ENCODE measurements around the gene CBFA2T3.

The CBFA2T3 gene

DNA sequence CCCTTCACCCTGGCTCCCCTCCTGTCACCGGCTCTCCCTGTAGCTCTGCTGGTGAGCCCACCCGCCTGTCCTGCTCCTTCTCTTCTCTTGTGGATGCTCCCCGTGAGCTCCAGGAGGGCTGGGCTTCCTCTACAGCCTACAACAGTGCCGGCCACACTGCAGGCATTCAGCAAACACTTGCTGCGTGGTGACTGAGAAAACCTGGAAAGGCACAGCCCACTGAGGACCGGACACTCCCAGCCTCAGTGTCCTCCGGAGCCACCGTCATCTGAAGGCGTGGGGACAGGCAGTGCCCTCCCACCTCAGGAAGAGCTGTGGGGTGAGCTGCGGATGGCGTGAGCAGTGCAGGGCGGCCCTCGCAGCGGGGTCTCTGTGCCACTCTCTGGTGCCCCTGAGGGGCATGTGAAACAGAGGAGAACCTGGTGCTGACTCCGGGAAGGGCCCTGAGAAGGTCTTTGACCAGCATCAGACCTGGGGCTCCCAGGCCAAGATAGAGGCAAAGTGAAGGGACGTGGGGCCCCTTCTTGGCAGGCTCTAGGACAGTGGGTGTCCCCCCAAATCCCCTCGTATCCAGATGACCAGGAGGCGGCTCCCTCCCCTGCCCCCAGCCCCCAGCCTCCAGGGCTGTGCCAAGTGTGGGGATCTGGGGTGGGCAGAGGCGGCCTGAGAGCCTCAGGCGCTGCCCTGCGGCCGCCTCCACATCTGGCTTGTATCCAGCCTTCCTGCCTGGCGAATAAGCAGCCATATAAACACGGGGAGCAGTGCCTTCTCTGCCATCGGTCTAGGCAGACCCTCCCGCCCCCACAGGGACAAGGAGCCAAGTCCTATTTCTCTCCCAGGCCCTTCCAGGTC, 66.5 kb downstream of the CBFA2T3 start:
- DNase-seq (ENCODE audit: extremely low read depth, low read depth) = no peak
- H3K4me3 ChIP-seq (replicated peaks; ENCODE audit: low read depth, low read length) = no peak overlapping the region
- TF ChIP-seq, protein P1, sequence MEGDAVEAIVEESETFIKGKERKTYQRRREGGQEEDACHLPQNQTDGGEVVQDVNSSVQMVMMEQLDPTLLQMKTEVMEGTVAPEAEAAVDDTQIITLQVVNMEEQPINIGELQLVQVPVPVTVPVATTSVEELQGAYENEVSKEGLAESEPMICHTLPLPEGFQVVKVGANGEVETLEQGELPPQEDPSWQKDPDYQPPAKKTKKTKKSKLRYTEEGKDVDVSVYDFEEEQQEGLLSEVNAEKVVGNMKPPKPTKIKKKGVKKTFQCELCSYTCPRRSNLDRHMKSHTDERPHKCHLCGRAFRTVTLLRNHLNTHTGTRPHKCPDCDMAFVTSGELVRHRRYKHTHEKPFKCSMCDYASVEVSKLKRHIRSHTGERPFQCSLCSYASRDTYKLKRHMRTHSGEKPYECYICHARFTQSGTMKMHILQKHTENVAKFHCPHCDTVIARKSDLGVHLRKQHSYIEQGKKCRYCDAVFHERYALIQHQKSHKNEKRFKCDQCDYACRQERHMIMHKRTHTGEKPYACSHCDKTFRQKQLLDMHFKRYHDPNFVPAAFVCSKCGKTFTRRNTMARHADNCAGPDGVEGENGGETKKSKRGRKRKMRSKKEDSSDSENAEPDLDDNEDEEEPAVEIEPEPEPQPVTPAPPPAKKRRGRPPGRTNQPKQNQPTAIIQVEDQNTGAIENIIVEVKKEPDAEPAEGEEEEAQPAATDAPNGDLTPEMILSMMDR (IDR thresholded peaks at IDR 0.05; ENCODE audit: low read depth, low read length, missing control alignments) = no peak

DNA sequence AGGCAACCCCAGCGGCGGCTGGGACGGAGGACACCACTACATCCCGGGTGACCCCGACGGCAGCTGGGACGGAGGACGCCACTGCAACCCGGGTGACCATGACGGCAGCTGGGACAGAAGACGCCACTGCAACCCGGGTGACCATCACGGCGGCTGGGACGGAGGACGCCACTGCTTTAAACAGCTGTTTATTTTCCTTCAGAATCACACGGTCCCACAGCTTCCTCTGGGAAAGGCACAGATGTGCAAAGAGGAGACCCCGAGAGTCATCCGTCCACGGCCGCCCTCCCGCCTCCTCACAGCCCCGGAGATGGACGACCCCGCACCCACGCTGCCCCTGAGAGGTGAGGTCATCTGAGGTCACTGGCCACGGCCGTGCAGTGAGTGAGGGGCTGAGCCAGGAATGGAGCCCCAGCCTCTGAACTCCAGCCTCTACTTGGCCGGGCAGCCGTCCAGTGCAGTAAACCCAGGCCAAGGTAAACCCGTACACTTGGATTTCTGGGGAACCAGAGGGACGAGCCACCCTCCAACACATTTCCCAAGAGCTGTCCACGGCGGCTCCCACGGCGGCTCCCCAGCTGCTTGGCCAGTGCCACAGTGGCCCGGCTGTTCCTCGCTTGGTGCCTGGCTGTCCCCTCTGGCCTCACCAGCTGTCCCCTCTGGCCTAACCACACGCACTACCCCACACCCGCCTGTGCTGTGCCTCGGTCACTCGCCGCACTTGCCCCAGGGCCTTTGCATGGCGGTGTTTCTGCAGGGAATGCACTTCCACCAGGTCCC, 67.4 kb downstream of the CBFA2T3 start:
- no peak for DNase-seq (ENCODE audit: extremely low read depth, low read depth)
- TF ChIP-seq, protein P1 (IDR thresholded peaks at IDR 0.05; ENCODE audit: low read depth, low read length, missing control alignments) = no peak
- H3K4me3 ChIP-seq (replicated peaks; ENCODE audit: low read depth, low read length) = no peak overlapping the region

DNA sequence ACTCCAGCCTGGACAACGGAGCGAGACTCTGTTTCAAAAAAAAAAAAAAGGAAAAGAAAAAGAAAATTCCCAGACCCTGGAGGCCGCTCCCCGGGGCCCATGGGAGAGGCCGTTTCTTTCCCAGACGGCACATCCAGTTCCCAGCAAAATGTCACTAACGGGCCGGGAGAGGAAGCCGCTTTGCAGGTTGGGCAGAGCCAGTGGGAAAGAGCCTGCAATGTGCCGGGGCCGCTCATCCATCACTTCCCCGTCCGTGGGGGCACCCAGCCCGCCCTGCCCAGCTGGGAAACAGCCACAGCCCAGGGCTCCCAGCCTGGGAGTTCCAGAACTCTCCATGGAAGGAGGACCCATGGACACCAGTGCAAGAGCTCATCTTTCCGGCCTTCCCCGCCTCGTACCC, 68.7 kb downstream of the CBFA2T3 start:
- no peak overlapping the region for H3K4me3 ChIP-seq (replicated peaks; ENCODE audit: low read depth, low read length)
- TF ChIP-seq, protein P1 (IDR thresholded peaks at IDR 0.05; ENCODE audit: low read depth, low read length, missing control alignments) = no peak
- DNase-seq (ENCODE audit: extremely low read depth, low read depth) = no peak

DNA sequence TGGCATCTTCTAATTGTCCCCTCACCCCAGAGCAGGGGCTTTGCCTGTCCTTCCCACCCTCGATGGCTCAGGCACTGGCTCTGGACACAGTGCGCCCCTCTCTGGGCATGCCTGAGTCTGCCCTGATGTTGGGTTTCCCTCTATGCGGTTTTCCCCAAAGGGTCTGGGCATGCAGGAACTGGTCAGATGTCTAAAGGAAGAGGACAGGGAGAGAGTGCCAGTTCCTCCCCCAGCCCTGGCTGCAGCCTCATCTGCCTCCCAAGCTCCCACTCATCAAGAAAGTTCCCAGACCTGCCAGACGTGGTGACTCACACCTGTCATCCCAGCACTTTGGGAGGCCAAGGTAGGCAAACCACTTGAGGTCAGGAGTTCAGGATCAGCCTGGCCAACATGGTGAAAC, 69.2 kb downstream of the CBFA2T3 start:
- TF ChIP-seq, protein P1 (IDR thresholded peaks at IDR 0.05; ENCODE audit: low read depth, low read length, missing control alignments) = no peak
- H3K4me3 ChIP-seq (replicated peaks; ENCODE audit: low read depth, low read length) = no peak overlapping the region
- no peak for DNase-seq (ENCODE audit: extremely low read depth, low read depth)

DNA sequence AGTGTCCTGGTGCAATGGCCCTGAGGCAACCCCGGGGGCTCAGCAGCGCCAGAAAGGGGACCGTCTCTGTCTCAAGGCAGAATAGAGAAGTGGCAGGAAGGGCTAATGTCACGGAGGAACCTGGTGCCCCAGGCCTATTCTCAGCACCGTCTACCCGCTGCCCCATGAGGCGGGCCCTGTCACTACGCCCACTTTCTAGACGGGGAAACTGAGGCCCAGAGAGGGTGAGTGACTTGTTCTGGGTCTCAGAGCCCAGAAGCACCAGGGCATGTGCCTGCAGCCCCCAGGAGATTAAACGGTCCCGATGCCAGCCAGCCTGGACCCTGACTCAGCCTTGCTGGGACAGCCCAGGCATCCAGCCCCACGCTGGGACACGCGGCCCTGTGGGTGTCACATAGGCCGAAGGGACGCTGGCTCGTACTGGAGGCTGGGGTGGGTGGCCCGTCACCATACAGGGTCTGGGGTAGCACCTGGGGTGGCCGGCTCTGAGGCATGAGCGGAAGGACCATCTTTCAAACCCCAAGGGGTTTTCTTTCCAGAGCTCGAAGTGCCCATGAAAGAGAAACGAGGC, 70.4 kb downstream of the CBFA2T3 start:
- DNase-seq (ENCODE audit: extremely low read depth, low read depth) = no peak
- TF ChIP-seq, protein P1 (IDR thresholded peaks at IDR 0.05; ENCODE audit: low read depth, low read length, missing control alignments) = no peak
- no peak overlapping the region for H3K4me3 ChIP-seq (replicated peaks; ENCODE audit: low read depth, low read length)

DNA sequence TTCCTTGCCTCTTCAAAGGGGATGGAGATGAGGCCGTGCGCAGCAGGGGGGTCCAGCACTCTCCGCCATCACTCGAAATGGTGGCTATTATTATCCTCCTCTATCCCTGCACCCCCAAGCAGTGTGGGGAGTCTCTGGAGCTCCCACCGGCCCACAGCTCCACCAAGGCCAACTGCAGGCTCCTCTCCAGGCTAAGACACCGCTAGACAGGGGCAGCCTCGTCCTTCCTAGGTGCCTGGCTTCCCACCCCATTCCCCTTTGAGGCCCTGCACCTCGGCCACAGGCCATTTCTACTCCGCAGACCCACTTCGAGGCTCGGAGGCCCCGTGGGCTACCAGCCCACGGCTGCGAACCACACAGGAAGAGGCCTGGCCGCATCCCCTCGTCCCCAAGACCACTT, 71.0 kb downstream of the CBFA2T3 start:
- TF ChIP-seq, protein P1 (IDR thresholded peaks at IDR 0.05; ENCODE audit: low read depth, low read length, missing control alignments) = no peak
- DNase-seq (ENCODE audit: extremely low read depth, low read depth) = no peak
- H3K4me3 ChIP-seq (replicated peaks; ENCODE audit: low read depth, low read length) = no peak overlapping the region

All from HFF-Myc (cell line).